Heart left ventricle (tissue), 16 donors: Measurements from ENCODE around the gene NAA30. TPM values are rescaled to one million over a fixed set of nuclear protein-coding genes. Genes with fewer than 3 reads are reported as not detected.

Experiments used
- ATAC-seq, 4 donors: fragments of 200-7000 bp; cut with Tn5 transposase; one replicate each; pipeline ENCODE4 v1.9.1; 2020 to 2022; ENCODE audit warnings: moderate library complexity in 4 of 4, mild to moderate bottlenecking in 3 of 4, moderate number of reproducible peaks in 1 of 4
- DNase-seq, 5 donors: peaks; one replicate each; pipeline ENCODE4 v3.0.0-alpha.2; 2020
- H3K27ac ChIP-seq, 12 donors: fragments of 200-600 bp; sonication (generic) in 4 of 12; one replicate each; pipeline versions ENCODE4 v1.5.0 to v1.8.0; 2016 to 2022; ENCODE audit warnings: mild to moderate bottlenecking in 2 of 12
- H3K27me3 ChIP-seq, 9 donors: fragments of 200-600 bp; sonication (generic) in 2 of 9; one replicate each; pipeline versions ENCODE4 v1.5.1 to v1.8.0; 2016 to 2022; ENCODE audit warnings: mild to moderate bottlenecking in 3 of 9
- H3K36me3 ChIP-seq, 9 donors: fragments of 200-600 bp; sonication (generic) in 2 of 9; one replicate each; pipeline versions ENCODE4 v1.5.0 to v1.8.0; 2018 to 2022; ENCODE audit warnings: mild to moderate bottlenecking in 2 of 9
- H3K4me1 ChIP-seq, 12 donors: fragments of 200-600 bp; sonication (generic) in 4 of 12; one replicate each; pipeline versions ENCODE4 v1.5.0 to v1.8.0; 2016 to 2022; ENCODE audit warnings: mild to moderate bottlenecking in 3 of 12
- H3K4me3 ChIP-seq, 12 donors: fragments of 200-600 bp; sonication (generic) in 4 of 12; one replicate each; pipeline versions ENCODE4 v1.5.0 to v1.8.0; 2017 to 2022; ENCODE audit warnings: mild to moderate bottlenecking in 9 of 12, moderate library complexity in 4 of 12
- H3K9me3 ChIP-seq, 12 donors: fragments of 200-600 bp; sonication (generic) in 4 of 12; one replicate each; pipeline versions ENCODE4 v1.5.0 to v1.8.0; 2016 to 2022; ENCODE audit warnings: mild to moderate bottlenecking in 1 of 12
- CTCF ChIP-seq, 12 donors: fragments of 200-600 bp; sonication (generic) in 4 of 12; IDR thresholded peaks; one replicate each; pipeline versions ENCODE4 v1.5.0 to v1.8.0; 2018 to 2022; ENCODE audit warnings: antibody characterized with exemption in 12 of 12, mild to moderate bottlenecking in 5 of 12
- POLR2A ChIP-seq, 2 donors: fragments of 450-650 bp; IDR thresholded peaks; one replicate each; pipeline ENCODE4 v1.6.1; 2017; ENCODE audit warnings: antibody characterized with exemption in 2 of 2, mild to moderate bottlenecking in 2 of 2, moderate library complexity in 2 of 2
- WGBS, 4 donors: extraction: QIAGEN DNeasy Blood & Tissue Kit in 2 of 4; methylation state at CpG; one replicate each; pipeline versions ENCODE4 v1.1.5 to v1.1.7; 2013 to 2018; 5-methylcytosine and 5-hydroxymethylcytosine counted together
- intact Hi-C, 10 donors: fragments of 100-400 bp; cut with DNase I; formaldehyde crosslinking; loops; one replicate each; pipeline versions ENCODE4 v1.11.1 to v1.14.2; 2022
- polyA plus RNA-seq, 2 donors: library from polyadenylated mRNA; stranded (reverse); fragments of 200-250 nt; gene quantifications; one replicate each; pipeline ENCODE4 v1.2.3, GENCODE V29; 2013
- total RNA-seq, 9 donors: library from RNA; depleted of rRNA in 2 of 9; stranded (reverse); fragments of >200 nt in 2 of 9; fragmentation: NEBNext Ultra II Directional in 3 of 9; extraction: Animal tissue kit (Norgen Biotek cat#: 25700) in 3 of 9; gene quantifications; one replicate each; pipeline versions ENCODE4 v1.1.0 to v1.2.4, GENCODE V29; 2016 to 2023
- donor health status: ischemic (EF 13 %, LVEDD 7.1; RV severe dilation, severe dysfunction).
- donor health status: healthy with polysubstance abuse.
- donor health status: DM: no; HTN: yes; CAD: no.
- donor health status: DM: no; HTN: no; CAD: no.
- donor health status: ischemic (EF 25% LVEDD 6.9; RV normal size, moderate dysfunction).
- donor health status: ischemic (EF 25% LVEDD 5.7; RV mildly dilated, moderate dysfunction).
- donor health status: healthy.
- donor health status: DM: yes; HTN: yes; CAD: no.
- donor health status: ischemic (EF 35%, LVEDD 5.7; RV mildly dilated, moderate dysfunction).
- donor health status: nonischemic (EF 11% LVEDD 7.7; RV severe dilation, severe dysfunction).
- donor health status: DM: yes; HTN: yes; CAD: no.
- donor health status: PGD.
- donor health status: ischemic (EF 29% LVEDD 5.4; RV normal size, mild dysfunction).
- donor health status: nonischemic (EF 23%, LVEDD 6.1; RV moderate dilation, normal function).

NAA30 gene
- total and polyA plus RNA-seq, 11 donors, result 3.5 to 30.0 (median 24.1) TPM

- ATAC-seq (no peak), DNase-seq (no peak)
- no peak overlapping the region for H3K4me3 ChIP-seq
- H3K27me3 ChIP-seq, result no peaks in the 10 kb centered on the region
- no peak for TF ChIP-seq POLR2A (IDR thresholded peaks at IDR 0.05)
- no peak for TF ChIP-seq CTCF (IDR thresholded peaks at IDR 0.05)
- intact Hi-C loops, result no loop called here
- H3K9me3 ChIP-seq, result peaks cover 0 to 6% (median 0%) of the 10 kb centered on the region in 12 donors
- H3K36me3 ChIP-seq, result no peaks in the 10 kb centered on the region
- 56 to 57% (median 56%) methylated on average over 3 of the region's 3 CpGs for WGBS, 4 donors
- H3K4me1 ChIP-seq, result no peaks in the 10 kb centered on the region
- no peak overlapping the region for H3K27ac ChIP-seq
Measured at GRCh38 chr14:57371013-57371412, 19.4 kb upstream of the NAA30 start.

DNA sequence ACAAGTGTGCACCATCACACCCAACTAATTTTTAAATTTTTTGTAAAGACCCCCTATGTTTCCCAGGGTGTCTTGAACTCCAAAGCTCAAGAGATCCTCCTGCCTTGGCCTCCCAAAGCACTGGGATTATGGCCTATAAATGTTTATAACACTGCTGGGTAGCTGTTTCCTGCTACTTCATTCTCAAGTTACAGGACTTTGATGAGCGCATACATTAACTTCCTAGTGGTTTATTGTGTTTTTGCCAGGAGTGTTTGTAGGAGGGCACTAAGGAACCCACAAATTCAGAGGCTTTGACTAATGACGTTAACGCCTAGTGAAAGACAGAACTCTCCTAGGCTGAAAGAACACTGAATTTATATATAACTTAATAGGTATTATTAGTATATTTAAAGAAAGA lies 15.2 kb upstream of the NAA30 start:
- H3K9me3 ChIP-seq, result peaks cover 0 to 4% (median 0%) of the 10 kb centered on the region in 12 donors
- H3K36me3 ChIP-seq, result no peaks in the 10 kb centered on the region
- H3K4me3 ChIP-seq, result no peak overlapping the region
- no peaks in the 10 kb centered on the region for H3K27me3 ChIP-seq
- TF ChIP-seq CTCF (IDR thresholded peaks at IDR 0.05), result no peak
- no peak for TF ChIP-seq POLR2A (IDR thresholded peaks at IDR 0.05)
- no peak for ATAC-seq
- no peak overlapping the region for H3K27ac ChIP-seq
- intact Hi-C loops, result no loop called here
- H3K4me1 ChIP-seq, result no peaks in the 10 kb centered on the region
- no peak for DNase-seq
- WGBS, 4 donors, result 77 to 83% (median 78%) methylated on average over 3 of the region's 3 CpGs

DNA sequence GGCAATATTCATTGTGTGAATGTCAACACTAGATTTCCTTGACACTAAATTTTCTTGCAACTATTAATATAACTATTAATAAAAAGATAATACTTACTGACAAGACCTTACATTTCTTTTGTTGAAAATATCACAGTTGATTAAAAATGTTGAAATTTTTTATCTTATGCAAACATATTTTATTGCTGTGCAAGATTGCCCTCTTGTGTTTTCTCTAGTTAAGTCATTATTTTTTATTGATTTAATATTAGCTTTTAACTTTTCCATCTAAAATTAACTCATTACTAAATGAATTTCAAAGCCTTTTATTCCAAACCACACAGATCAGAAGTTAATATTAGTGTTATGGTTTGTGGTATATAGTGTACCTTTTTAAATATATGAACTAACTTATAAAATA lies 11.7 kb upstream of the NAA30 start:
- no peak for TF ChIP-seq CTCF (IDR thresholded peaks at IDR 0.05)
- no peak for TF ChIP-seq POLR2A (IDR thresholded peaks at IDR 0.05)
- Histone ChIP-seq H3K4me3 (no peak overlapping the region), H3K27me3 (no peaks in the 10 kb centered on the region), H3K27ac (no peak overlapping the region), H3K4me1 (no peaks in the 10 kb centered on the region), H3K9me3 (no peaks in the 10 kb centered on the region), H3K36me3 (no peaks in the 10 kb centered on the region)
- intact Hi-C loops, result no loop called here
- ATAC-seq (no peak), DNase-seq (no peak)

DNA sequence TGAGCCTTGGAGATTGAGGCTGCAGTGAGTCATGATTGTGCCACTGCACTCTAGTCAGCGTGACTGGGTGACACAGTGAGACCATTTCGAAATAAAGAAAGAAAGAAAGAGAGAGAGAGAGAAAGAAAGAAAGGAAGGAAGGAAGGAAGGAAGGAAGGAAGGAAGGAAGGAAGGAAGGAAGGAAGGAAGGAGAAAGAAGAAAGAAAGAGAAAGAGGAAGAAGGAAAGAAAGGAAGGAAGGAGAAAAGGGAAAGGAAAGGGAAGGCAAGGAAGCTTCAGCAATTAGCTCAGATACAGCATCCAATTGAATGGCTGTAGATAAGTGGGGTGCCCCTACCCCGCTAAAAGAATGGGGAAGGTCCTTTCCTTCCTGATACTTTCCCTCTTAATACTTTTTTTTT lies 9.5 kb upstream of the NAA30 start:
- Histone ChIP-seq H3K9me3 (no peaks in the 10 kb centered on the region), H3K4me3 (no peak overlapping the region), H3K36me3 (no peaks in the 10 kb centered on the region), H3K4me1 (no peaks in the 10 kb centered on the region), H3K27me3 (no peaks in the 10 kb centered on the region), H3K27ac (no peak overlapping the region)
- no peak for ATAC-seq
- no peak for DNase-seq
- TF ChIP-seq POLR2A (IDR thresholded peaks at IDR 0.05) (no peak), CTCF (IDR thresholded peaks at IDR 0.05) (no peak)
- 79 to 90% (median 85%) methylated on average over 3 of the region's 3 CpGs for WGBS, 4 donors
- intact Hi-C loops, result no loop called here
